Stimulated activated CD8-positive, alpha-beta memory T cell treated with anti-CD3 and anti-CD28 coated beads, Interleukin-12 subunit alpha, Interleukin-12 subunit beta, amount 100 ng/mL, for 1 hour (primary cell): ENCODE data around the gene MOGAT3.
"Not testable (repeated sequence)": the region's sequence is repeated elsewhere in the genome, so short reads cannot be mapped to it uniquely, and the experiment has no call there.

ENCODE experiments used
- DNase-seq: peaks from one replicate; pipeline ENCODE4 v3.0.0-alpha.2; 2020; ENCODE audit warnings: low read depth

Gene MOGAT3

GRCh38 chr7:101203740-101204738 lies 3.2 kb upstream of the MOGAT3 start:
- not testable (repeated sequence) for DNase-seq

- no peak for DNase-seq
Observed at GRCh38 chr7:101202603-101202918, 1.7 kb upstream of the MOGAT3 start.

GRCh38 chr7:101201695-101202602 lies 1.1 kb upstream of the MOGAT3 start:
- DNase-seq = no peak

- DNase-seq = no peak
Observed at GRCh38 chr7:101200504-101200861, 353 bp downstream of the MOGAT3 start.

- not testable (repeated sequence) for DNase-seq
Observed at GRCh38 chr7:101199522-101199921, 1.3 kb downstream of the MOGAT3 start.

- DNase-seq = no peak
Observed at GRCh38 chr7:101198476-101198875, 2.4 kb downstream of the MOGAT3 start.

GRCh38 chr7:101197991-101198390 lies 2.8 kb downstream of the MOGAT3 start:
- DNase-seq = no peak

GRCh38 chr7:101195884-101196283 lies 5.0 kb downstream of the MOGAT3 start:
- no peak for DNase-seq

GRCh38 chr7:101189109-101189508 lies 11.7 kb downstream of the MOGAT3 start:
- no peak for DNase-seq

- no peak for DNase-seq
Observed at GRCh38 chr7:101186844-101187428, 13.9 kb downstream of the MOGAT3 start.

- no peak for DNase-seq
Observed at GRCh38 chr7:101186194-101186593, 14.6 kb downstream of the MOGAT3 start.

- DNase-seq = no peak
Observed at GRCh38 chr7:101185258-101185839, 15.5 kb downstream of the MOGAT3 start.

- DNase-seq = no peak
Observed at GRCh38 chr7:101180130-101180755, 20.6 kb downstream of the MOGAT3 start, which contains the start of gene NAT16. Gene NAT16, minus strand, starts transcription at chr7:101180293. Its CDS starts 5,486 bp downstream, at chr7:101174807.

- no peak for DNase-seq
Observed at GRCh38 chr7:101179713-101180112, 21.1 kb downstream of the MOGAT3 start.

- no peak for DNase-seq
Observed at GRCh38 chr7:101179117-101179516, 21.7 kb downstream of the MOGAT3 start.

GRCh38 chr7:101177644-101178043 lies 23.2 kb downstream of the MOGAT3 start:
- no peak for DNase-seq

GRCh38 chr7:101175664-101176063 lies 25.2 kb downstream of the MOGAT3 start:
- DNase-seq = no peak

- no peak for DNase-seq
Observed at GRCh38 chr7:101174322-101174854, 26.4 kb downstream of the MOGAT3 start.

- DNase-seq = no peak
Observed at GRCh38 chr7:101173752-101174244, 27.0 kb downstream of the MOGAT3 start.

- DNase-seq = no peak
Observed at GRCh38 chr7:101172854-101173751, 27.7 kb downstream of the MOGAT3 start.
